IPS-15b (cell line): ENCODE data around the gene FABP1.

ENCODE experiments used
- H3K27me3 ChIP-seq: one replicate; pipeline ENCODE4 v1.6.1; 2013; ENCODE audit warnings: low read length; ENCODE audit not compliant: control insufficient read depth, insufficient read depth
- H3K36me3 ChIP-seq: one replicate; pipeline ENCODE4 v1.6.1; 2013; ENCODE audit warnings: low read length; ENCODE audit not compliant: control insufficient read depth, insufficient read depth
- H3K4me1 ChIP-seq: one replicate; pipeline ENCODE4 v1.6.1; 2013; ENCODE audit warnings: mild to moderate bottlenecking, low read length; ENCODE audit not compliant: control insufficient read depth, insufficient read depth
- H3K4me3 ChIP-seq: one replicate; pipeline ENCODE4 v1.5.1; 2013; ENCODE audit warnings: low read depth, low read length
- H3K9ac ChIP-seq: one replicate; pipeline ENCODE4 v1.6.1; 2013; ENCODE audit warnings: low read depth, mild to moderate bottlenecking, low read length
- H3K9me3 ChIP-seq: one replicate; pipeline ENCODE4 v1.6.1; 2013; ENCODE audit warnings: mild to moderate bottlenecking, low read length; ENCODE audit not compliant: control insufficient read depth, insufficient read depth

FABP1 gene

GRCh38 chr2:88099798-88100488 is 27.9 kb downstream of the FABP1 start:
- no peaks in the 10 kb centered on the region for H3K36me3 ChIP-seq
- H3K4me3 ChIP-seq, result no peak overlapping the region
- H3K4me1 ChIP-seq, result peaks cover 5% of the 10 kb centered on the region
- no peak overlapping the region for H3K9ac ChIP-seq
- no peaks in the 10 kb centered on the region for H3K9me3 ChIP-seq
- H3K27me3 ChIP-seq, result no peaks in the 10 kb centered on the region

- no peaks in the 10 kb centered on the region for H3K9me3 ChIP-seq
- no peaks in the 10 kb centered on the region for H3K36me3 ChIP-seq
- H3K4me1 ChIP-seq, result peaks cover 5% of the 10 kb centered on the region
- H3K9ac ChIP-seq, result no peak overlapping the region
- H3K27me3 ChIP-seq, result no peaks in the 10 kb centered on the region
- H3K4me3 ChIP-seq, result no peak overlapping the region
Observed at GRCh38 chr2:88098558-88098900, 29.3 kb downstream of the FABP1 start.

GRCh38 chr2:88097891-88098557 is 29.8 kb downstream of the FABP1 start:
- Histone ChIP-seq H3K36me3 (no peaks in the 10 kb centered on the region), H3K4me3 (no peak overlapping the region), H3K9ac (no peak overlapping the region), H3K27me3 (peaks cover 3% of the 10 kb centered on the region), H3K9me3 (no peaks in the 10 kb centered on the region), H3K4me1 (peaks cover 5% of the 10 kb centered on the region)

- Histone ChIP-seq H3K4me1 (peaks cover 5% of the 10 kb centered on the region), H3K4me3 (no peak overlapping the region), H3K27me3 (peaks cover 3% of the 10 kb centered on the region)
Observed at GRCh38 chr2:88097192-88097591, 30.7 kb downstream of the FABP1 start.

GRCh38 chr2:88096708-88097107 is 31.2 kb downstream of the FABP1 start:
- Histone ChIP-seq H3K36me3 (no peaks in the 10 kb centered on the region), H3K9ac (no peak overlapping the region), H3K27me3 (peaks cover 3% of the 10 kb centered on the region), H3K4me3 (no peak overlapping the region), H3K9me3 (no peaks in the 10 kb centered on the region), H3K4me1 (peaks cover 5% of the 10 kb centered on the region)

More at GRCh38 chr2:88097192-88097591, 30.7 kb downstream of the FABP1 start:
- H3K36me3 ChIP-seq, result no peaks in the 10 kb centered on the region
- H3K9me3 ChIP-seq, result no peaks in the 10 kb centered on the region
- H3K9ac ChIP-seq, result no peak overlapping the region

GRCh38 chr2:88095022-88095421 is 32.8 kb downstream of the FABP1 start:
- Histone ChIP-seq H3K4me1 (peaks cover 2% of the 10 kb centered on the region), H3K9me3 (no peaks in the 10 kb centered on the region), H3K4me3 (no peak overlapping the region), H3K9ac (no peak overlapping the region), H3K36me3 (no peaks in the 10 kb centered on the region), H3K27me3 (peaks cover 3% of the 10 kb centered on the region)

- Histone ChIP-seq H3K9ac (no peak overlapping the region), H3K9me3 (no peaks in the 10 kb centered on the region), H3K4me1 (peaks cover 2% of the 10 kb centered on the region), H3K27me3 (peaks cover 3% of the 10 kb centered on the region), H3K4me3 (no peak overlapping the region), H3K36me3 (no peaks in the 10 kb centered on the region)
Observed at GRCh38 chr2:88092773-88093172, 35.1 kb downstream of the FABP1 start.

GRCh38 chr2:88091943-88092342 is 35.9 kb downstream of the FABP1 start:
- Histone ChIP-seq H3K9ac (no peak overlapping the region), H3K9me3 (no peaks in the 10 kb centered on the region), H3K27me3 (peaks cover 3% of the 10 kb centered on the region), H3K36me3 (no peaks in the 10 kb centered on the region), H3K4me3 (no peak overlapping the region), H3K4me1 (no peaks in the 10 kb centered on the region)

GRCh38 chr2:88090446-88091283 is 37.2 kb downstream of the FABP1 start:
- Histone ChIP-seq H3K9ac (no peak overlapping the region), H3K36me3 (no peaks in the 10 kb centered on the region), H3K27me3 (peaks cover 3% of the 10 kb centered on the region), H3K4me1 (no peaks in the 10 kb centered on the region), H3K4me3 (no peak overlapping the region), H3K9me3 (no peaks in the 10 kb centered on the region)

- Histone ChIP-seq H3K9me3 (no peaks in the 10 kb centered on the region), H3K9ac (no peak overlapping the region), H3K27me3 (peaks cover 3% of the 10 kb centered on the region), H3K36me3 (no peaks in the 10 kb centered on the region), H3K4me3 (no peak overlapping the region), H3K4me1 (no peaks in the 10 kb centered on the region)
Observed at GRCh38 chr2:88088999-88089398, 38.9 kb downstream of the FABP1 start.

GRCh38 chr2:88087763-88088162 is 40.1 kb downstream of the FABP1 start:
- Histone ChIP-seq H3K9ac (no peak overlapping the region), H3K4me1 (peaks cover 2% of the 10 kb centered on the region), H3K9me3 (no peaks in the 10 kb centered on the region), H3K27me3 (no peaks in the 10 kb centered on the region), H3K4me3 (no peak overlapping the region), H3K36me3 (no peaks in the 10 kb centered on the region)
